Astrocyte (in vitro differentiated cells and primary cell): Measurements from ENCODE around the gene NCOA5.

Experiments
- EZH2 ChIP-seq: IDR thresholded peaks from 2 replicates; pipeline ENCODE4 v1.6.1; 2012; ENCODE audit warnings: mild to moderate bottlenecking, low read length, inconsistent platforms; ENCODE audit not compliant: insufficient read depth
- TF ChIP-seq, protein P1 (sequence below): IDR thresholded peaks from 2 replicates; pipeline ENCODE4 v1.5.1; 2011; ENCODE audit warnings: low read depth, mild to moderate bottlenecking, inconsistent platforms, low read length, moderate library complexity; ENCODE audit not compliant: insufficient read depth

GRCh38 chr20:46113113-46113470, 23.3 kb upstream of the NCOA5 start:
- TF ChIP-seq, protein P1, sequence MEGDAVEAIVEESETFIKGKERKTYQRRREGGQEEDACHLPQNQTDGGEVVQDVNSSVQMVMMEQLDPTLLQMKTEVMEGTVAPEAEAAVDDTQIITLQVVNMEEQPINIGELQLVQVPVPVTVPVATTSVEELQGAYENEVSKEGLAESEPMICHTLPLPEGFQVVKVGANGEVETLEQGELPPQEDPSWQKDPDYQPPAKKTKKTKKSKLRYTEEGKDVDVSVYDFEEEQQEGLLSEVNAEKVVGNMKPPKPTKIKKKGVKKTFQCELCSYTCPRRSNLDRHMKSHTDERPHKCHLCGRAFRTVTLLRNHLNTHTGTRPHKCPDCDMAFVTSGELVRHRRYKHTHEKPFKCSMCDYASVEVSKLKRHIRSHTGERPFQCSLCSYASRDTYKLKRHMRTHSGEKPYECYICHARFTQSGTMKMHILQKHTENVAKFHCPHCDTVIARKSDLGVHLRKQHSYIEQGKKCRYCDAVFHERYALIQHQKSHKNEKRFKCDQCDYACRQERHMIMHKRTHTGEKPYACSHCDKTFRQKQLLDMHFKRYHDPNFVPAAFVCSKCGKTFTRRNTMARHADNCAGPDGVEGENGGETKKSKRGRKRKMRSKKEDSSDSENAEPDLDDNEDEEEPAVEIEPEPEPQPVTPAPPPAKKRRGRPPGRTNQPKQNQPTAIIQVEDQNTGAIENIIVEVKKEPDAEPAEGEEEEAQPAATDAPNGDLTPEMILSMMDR, result no peak
- no peak for TF ChIP-seq EZH2
